Upper lobe of left lung (tissue), 6 donors: ENCODE data around the gene ARHGEF40. TPM values are rescaled to one million over a fixed set of nuclear protein-coding genes. Genes with fewer than 3 reads are reported as not detected.
"Not testable (repeated sequence)": the region's sequence is repeated elsewhere in the genome, so short reads cannot be mapped to it uniquely, and the experiment has no call there.

Experiments
- ATAC-seq, 2 donors: fragments of 200-7000 bp; cut with Tn5 transposase; one replicate each; pipeline ENCODE4 v1.9.1; 2022; ENCODE audit warnings: mild to moderate bottlenecking in 2 of 2, moderate library complexity in 2 of 2; ENCODE audit not compliant: low FRiP score in 2 of 2
- DNase-seq, 2 donors: peaks; one replicate each; pipeline ENCODE4 v3.0.0-alpha.2; 2019 to 2020
- H3K27ac ChIP-seq, 4 donors: fragments of 200-600 bp; sonication (generic); one replicate each; pipeline ENCODE4 v1.5.1; 2016 to 2019
- H3K27me3 ChIP-seq, 4 donors: fragments of 200-600 bp; sonication (generic); one replicate each; pipeline ENCODE4 v1.5.1; 2017 to 2019
- H3K36me3 ChIP-seq, 4 donors: fragments of 200-600 bp; sonication (generic); one replicate each; pipeline ENCODE4 v1.5.1; 2016 to 2019
- H3K4me1 ChIP-seq, 4 donors: fragments of 200-600 bp; sonication (generic); one replicate each; pipeline ENCODE4 v1.5.1; 2018 to 2019
- H3K4me3 ChIP-seq, 4 donors: fragments of 200-600 bp; sonication (generic); one replicate each; pipeline ENCODE4 v1.5.1; 2017 to 2019; ENCODE audit warnings: mild to moderate bottlenecking in 2 of 4, moderate library complexity in 1 of 4
- H3K9me3 ChIP-seq, 4 donors: fragments of 200-600 bp; sonication (generic); one replicate each; pipeline ENCODE4 v1.5.1; 2018 to 2019
- CTCF ChIP-seq, 6 experiments: fragments of 450-650 bp in 4 of 6; fragments of 200-600 bp in 2 of 6; sonication (generic) in 2 of 6; IDR thresholded peaks; one replicate each; pipeline ENCODE4 v1.5.1; 2016 to 2019; ENCODE audit warnings: antibody characterized with exemption in 6 of 6
- EP300 ChIP-seq, 4 donors: sonication (generic); formaldehyde crosslinking; IDR thresholded peaks; one replicate each; pipeline ENCODE4 v1.5.1; 2017; ENCODE audit warnings: antibody characterized with exemption in 4 of 4, control low read depth in 2 of 4
- POLR2A ChIP-seq, 4 donors: fragments of 450-650 bp; IDR thresholded peaks; one replicate each; pipeline ENCODE4 v1.5.1; 2016 to 2017; ENCODE audit warnings: antibody characterized with exemption in 4 of 4, mild to moderate bottlenecking in 2 of 4
- POLR2AphosphoS5 ChIP-seq, 2 donors: sonication (generic); formaldehyde crosslinking; IDR thresholded peaks; one replicate each; pipeline ENCODE4 v1.5.1; 2017; ENCODE audit warnings: antibody characterized with exemption in 2 of 2
- WGBS, 2 donors: methylation state at CpG; one replicate each; pipeline ENCODE4 v1.1.5; 2017 to 2018; 5-methylcytosine and 5-hydroxymethylcytosine counted together
- total RNA-seq, 6 donors: library from RNA; depleted of rRNA in 4 of 6; stranded (reverse); fragments of >200 nt in 4 of 6; gene quantifications; one replicate each; pipeline versions ENCODE4 v1.1.0 to v1.2.1, GENCODE V29; 2016 to 2021
- donor health status: DM: no; HTN: no; CAD: no; lungs with moderate emphysema.
- donor health status: DM: no; HTN: yes; CAD: no; lungs with severe emphysema.

Gene ARHGEF40
- total RNA-seq, 6 donors from 2014 or later, result 24.8 to 74.4 (median 36.0) TPM

GRCh38 chr14:21040370-21040925 is 29.7 kb upstream of the ARHGEF40 start:
- TF ChIP-seq EP300 (IDR thresholded peaks at IDR 0.05), result no peak
- peak in 1 of 6 experiments; percentile 10 for TF ChIP-seq CTCF (IDR thresholded peaks at IDR 0.05)
- Histone ChIP-seq H3K36me3 (no peaks in the 10 kb centered on the region), H3K27ac (no peak overlapping the region), H3K9me3 (no peaks in the 10 kb centered on the region), H3K27me3 (no peaks in the 10 kb centered on the region), H3K4me3 (no peak overlapping the region), H3K4me1 (peaks cover 32 to 41% (median 34%) of the 10 kb centered on the region in 4 donors)
- DNase-seq (no peak), ATAC-seq (no peak)
- WGBS, 2 donors, result 75 to 77% methylated on average over 8 of the region's 8 CpGs

GRCh38 chr14:21040941-21041340 is 29.2 kb upstream of the ARHGEF40 start:
- not testable (repeated sequence) for H3K4me3 ChIP-seq, H3K27me3 ChIP-seq, ATAC-seq, H3K9me3 ChIP-seq, H3K36me3 ChIP-seq, DNase-seq
- Histone ChIP-seq H3K4me1 (peaks cover 32 to 41% (median 34%) of the 10 kb centered on the region in 4 donors), H3K27ac (peak overlapping the region in 1 of 4 donors; percentile 11)
- 78 to 84% methylated on average over 3 of the region's 3 CpGs for WGBS, 2 donors

GRCh38 chr14:21041676-21042433 is 28.2 kb upstream of the ARHGEF40 start, which contains the start of gene RNASE7:
TSS of gene RNASE7 (plus strand) at chr14:21042362. CDS start at chr14:21042993, 631 bp downstream.
- DNase-seq (no peak), ATAC-seq (no peak)
- WGBS, 2 donors, result 66 to 68% methylated on average over 11 of the region's 11 CpGs
- Histone ChIP-seq H3K4me1 (peaks cover 32 to 41% (median 34%) of the 10 kb centered on the region in 4 donors), H3K4me3 (no peak within 1 kb of the TSS), H3K27me3 (no peaks in the 10 kb centered on the region), H3K36me3 (no peaks in the 10 kb centered on the region), H3K27ac (peak within 1 kb of the TSS in 2 of 4 donors; percentile 40 to 70), H3K9me3 (no peaks in the 10 kb centered on the region)
- TF ChIP-seq CTCF (IDR thresholded peaks at IDR 0.05), result no peak
- no peak for TF ChIP-seq POLR2A (IDR thresholded peaks at IDR 0.05)
- no peak for TF ChIP-seq EP300 (IDR thresholded peaks at IDR 0.05)
- TF ChIP-seq POLR2AphosphoS5 (IDR thresholded peaks at IDR 0.05), result peak in 1 of 2 donors; percentile 32

- ATAC-seq, result no peak
- H3K36me3 ChIP-seq, result no peaks in the 10 kb centered on the region
- no peaks in the 10 kb centered on the region for H3K27me3 ChIP-seq
- TF ChIP-seq POLR2AphosphoS5 (IDR thresholded peaks at IDR 0.05) (no peak), POLR2A (IDR thresholded peaks at IDR 0.05) (no peak), EP300 (IDR thresholded peaks at IDR 0.05) (no peak), CTCF (IDR thresholded peaks at IDR 0.05) (no peak)
- WGBS, 2 donors, result 49 to 67% methylated on average over 8 of the region's 8 CpGs
- H3K4me3 ChIP-seq, result no peak overlapping the region
- H3K4me1 ChIP-seq, result peaks cover 36 to 49% (median 41%) of the 10 kb centered on the region in 4 donors
- no peaks in the 10 kb centered on the region for H3K9me3 ChIP-seq
- DNase-seq, result no peak
- peak overlapping the region in 2 of 4 donors; percentile 40 to 70 for H3K27ac ChIP-seq
Measured at GRCh38 chr14:21042918-21043317, 27.2 kb upstream of the ARHGEF40 start.

- Histone ChIP-seq H3K4me1 (peaks cover 38 to 48% (median 40%) of the 10 kb centered on the region in 4 donors), H3K36me3 (no peaks in the 10 kb centered on the region), H3K9me3 (no peaks in the 10 kb centered on the region), H3K27me3 (no peaks in the 10 kb centered on the region), H3K27ac (peak overlapping the region in 2 of 4 donors; percentile 40 to 70), H3K4me3 (no peak overlapping the region)
- WGBS, 2 donors, result 31 to 41% methylated on average over 2 of the region's 2 CpGs
- ATAC-seq (no peak), DNase-seq (no peak)
- TF ChIP-seq CTCF (IDR thresholded peaks at IDR 0.05) (no peak), POLR2A (IDR thresholded peaks at IDR 0.05) (no peak), EP300 (IDR thresholded peaks at IDR 0.05) (no peak), POLR2AphosphoS5 (IDR thresholded peaks at IDR 0.05) (no peak)
Measured at GRCh38 chr14:21043387-21043973, 26.6 kb upstream of the ARHGEF40 start.
